Liver (tissue), 9 donors: Measurements from ENCODE around the gene SNX32. TPM values are rescaled to one million over a fixed set of nuclear protein-coding genes. Genes with fewer than 3 reads are reported as not detected.

ENCODE experiments used
- DNase-seq: peaks from one replicate; pipeline ENCODE4 v3.0.0-alpha.2; 2017; ENCODE audit warnings: low spot score
- H3K27ac ChIP-seq, 2 donors: one replicate each; pipeline ENCODE4 v1.7.0; 2013; ENCODE audit warnings: inconsistent platforms in 2 of 2, low read length in 2 of 2, control low read depth in 1 of 2, low read depth in 1 of 2, mild to moderate bottlenecking in 1 of 2
- H3K27me3 ChIP-seq, 4 donors: one replicate each; pipeline versions ENCODE4 v1.6.1 to v1.7.0; 2013; ENCODE audit warnings: low read length in 3 of 4, inconsistent platforms in 1 of 4, mild to moderate bottlenecking in 1 of 4, moderate library complexity in 1 of 4; ENCODE audit not compliant: control insufficient read depth in 4 of 4, insufficient read depth in 4 of 4
- H3K36me3 ChIP-seq, 4 donors: one replicate each; pipeline versions ENCODE4 v1.6.1 to v1.7.0; 2013; ENCODE audit warnings: low read length in 3 of 4, mild to moderate bottlenecking in 3 of 4, low read depth in 1 of 4, moderate library complexity in 1 of 4; ENCODE audit not compliant: control insufficient read depth in 4 of 4, insufficient read depth in 3 of 4
- H3K4me1 ChIP-seq, 4 donors: one replicate each; pipeline versions ENCODE4 v1.6.1 to v1.7.0; 2013; ENCODE audit warnings: low read length in 3 of 4, mild to moderate bottlenecking in 3 of 4, moderate library complexity in 1 of 4; ENCODE audit not compliant: control insufficient read depth in 4 of 4, insufficient read depth in 4 of 4
- H3K4me3 ChIP-seq, 3 donors: one replicate each; pipeline versions ENCODE4 v1.6.1 to v1.7.0; 2013; ENCODE audit warnings: low read length in 3 of 3, control low read depth in 1 of 3, low read depth in 1 of 3, mild to moderate bottlenecking in 1 of 3
- H3K9ac ChIP-seq, 2 donors: one replicate each; pipeline ENCODE4 v1.7.0; 2013; ENCODE audit warnings: low read length in 2 of 2, mild to moderate bottlenecking in 2 of 2, moderate library complexity in 2 of 2, control low read depth in 1 of 2, low read depth in 1 of 2
- H3K9me3 ChIP-seq, 4 donors: one replicate each; pipeline versions ENCODE4 v1.6.1 to v1.7.0; 2013; ENCODE audit warnings: low read length in 3 of 4; ENCODE audit not compliant: control insufficient read depth in 4 of 4
- ATF3 ChIP-seq: IDR thresholded peaks from 2 replicates; pipeline ENCODE4 v1.6.1; 2016; ENCODE audit warnings: antibody characterized with exemption
- EGR1 ChIP-seq, 2 donors: IDR thresholded peaks; 2 replicates each; pipeline ENCODE4 v1.6.1; 2016 to 2018; ENCODE audit warnings: antibody characterized with exemption in 2 of 2, low read depth in 2 of 2
- FOXA1 ChIP-seq: IDR thresholded peaks from 2 replicates; pipeline ENCODE4 v1.6.1; 2016; ENCODE audit warnings: antibody characterized with exemption
- FOXA2 ChIP-seq: IDR thresholded peaks from 2 replicates; pipeline ENCODE4 v1.6.1; 2016; ENCODE audit warnings: antibody characterized with exemption
- GABPA ChIP-seq, 2 donors: IDR thresholded peaks in 1 of 2; conservative IDR thresholded peaks in 1 of 2; 2 replicates each; pipeline ENCODE4 v1.6.1; 2016; ENCODE audit warnings: antibody characterized with exemption in 2 of 2, mild to moderate bottlenecking in 1 of 2, moderate library complexity in 1 of 2
- HNF4A ChIP-seq, 2 donors: conservative IDR thresholded peaks; 2 replicates each; pipeline ENCODE4 v1.6.1; 2016; ENCODE audit warnings: antibody characterized with exemption in 2 of 2, mild to moderate bottlenecking in 2 of 2
- JUND ChIP-seq, 2 donors: IDR thresholded peaks; 2 replicates each; pipeline ENCODE4 v1.6.1; 2016; ENCODE audit warnings: antibody characterized with exemption in 2 of 2
- NR2F2 ChIP-seq: IDR thresholded peaks from 2 replicates; pipeline ENCODE4 v1.6.1; 2016; ENCODE audit warnings: antibody characterized with exemption
- RAD21 ChIP-seq, 2 donors: IDR thresholded peaks; 2 replicates each; pipeline ENCODE4 v1.6.1; 2016; ENCODE audit warnings: antibody characterized with exemption in 2 of 2, mild to moderate bottlenecking in 2 of 2
- REST ChIP-seq: IDR thresholded peaks from 2 replicates; pipeline ENCODE4 v1.6.1; 2016; ENCODE audit warnings: antibody characterized with exemption, mild to moderate bottlenecking
- RXRA ChIP-seq, 2 donors: IDR thresholded peaks; 2 replicates each; pipeline ENCODE4 v1.6.1; 2017 to 2018; ENCODE audit warnings: antibody characterized with exemption in 2 of 2, mild to moderate bottlenecking in 1 of 2
- SP1 ChIP-seq: IDR thresholded peaks from 2 replicates; pipeline ENCODE4 v1.6.1; 2018; ENCODE audit warnings: antibody characterized with exemption, mild to moderate bottlenecking
- TAF1 ChIP-seq: conservative IDR thresholded peaks from 2 replicates; pipeline ENCODE4 v1.6.1; 2016; ENCODE audit warnings: antibody characterized with exemption, mild to moderate bottlenecking
- YY1 ChIP-seq: IDR thresholded peaks from 2 replicates; pipeline ENCODE4 v1.6.1; 2016; ENCODE audit warnings: antibody characterized with exemption, mild to moderate bottlenecking
- ZBTB33 ChIP-seq: IDR thresholded peaks from 2 replicates; pipeline ENCODE4 v1.6.1; 2016; ENCODE audit warnings: antibody characterized with exemption
- WGBS: extraction: QIAGEN DNeasy Blood & Tissue Kit; methylation state at CpG from one replicate; pipeline ENCODE4 v1.1.7; 2013; 5-methylcytosine and 5-hydroxymethylcytosine counted together
- polyA plus RNA-seq, 2 donors: library from polyadenylated mRNA; stranded (reverse) in 1 of 2; unstranded in 1 of 2; fragments of 200-250 nt in 1 of 2; fragments of >200 nt in 1 of 2; fragmentation: Nextera tagmentation in 1 of 2; extraction: Ambion mirVana in 1 of 2; gene quantifications; one replicate each; pipeline versions ENCODE4 v1.2.1 to v1.2.3, GENCODE V29; 2013 to 2015
- total RNA-seq, 2 donors: library from RNA; depleted of rRNA; stranded (reverse); fragments of >200 nt; gene quantifications; one replicate each; pipeline ENCODE4 v1.2.3, GENCODE V29; 2014
- TF ChIP-seq, protein P1 (sequence below): fragments of 150-350 bp; IDR thresholded peaks from 2 replicates; pipeline ENCODE4 v1.5.1; 2017; ENCODE audit warnings: improper control_type of control experiment, low read depth, low read length; ENCODE audit not compliant: missing input control
- donor health status: healthy.
- donor health status: healthy.
- donor health status: healthy.
- donor health status: healthy.
- donor health status: healthy.

The SNX32 gene
- total and polyA plus RNA-seq, 4 donors: under 0.01 to 0.38 (median 0.06) TPM

DNA sequence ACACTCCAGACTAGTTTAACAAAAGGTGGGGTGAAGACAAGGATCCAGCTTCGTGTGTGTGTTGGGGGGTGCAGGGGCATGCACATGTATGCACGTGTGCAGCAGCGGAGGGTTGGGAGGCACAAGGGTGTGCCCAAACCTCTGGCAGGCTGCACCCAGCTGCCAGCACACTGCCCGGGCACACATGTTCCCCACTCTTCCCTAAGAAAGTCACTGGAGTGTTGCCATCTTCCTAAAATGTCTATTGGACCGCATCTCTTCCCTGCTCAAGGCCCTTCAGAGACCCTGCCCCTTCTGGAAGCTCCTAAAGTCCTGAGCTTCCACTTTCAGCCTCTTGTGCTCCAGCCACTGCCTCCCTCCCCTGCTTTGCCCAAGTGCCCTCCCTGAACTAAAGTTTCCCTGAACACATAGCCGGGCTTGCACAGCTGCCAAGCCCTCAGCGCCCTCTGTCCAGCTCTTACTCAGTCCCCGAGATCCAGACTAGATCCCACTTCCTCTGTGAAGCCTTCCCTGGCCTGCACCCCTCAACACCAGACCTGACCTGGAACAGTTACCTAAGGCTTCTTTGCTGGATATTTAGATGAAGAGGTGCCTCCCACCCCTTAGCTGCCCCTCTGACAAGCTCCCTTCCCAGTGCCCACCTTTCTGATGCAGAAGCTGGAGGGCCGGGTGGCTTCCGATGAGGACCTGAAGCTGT, 18.2 kb downstream of the SNX32 start:
- Histone ChIP-seq H3K4me1 (peaks cover 2 to 19% (median 10%) of the 10 kb centered on the region in 4 donors), H3K27ac (no peak overlapping the region), H3K9ac (no peak overlapping the region), H3K36me3 (peaks cover 13 to 39% (median 20%) of the 10 kb centered on the region in 4 donors), H3K4me3 (no peak overlapping the region), H3K9me3 (peaks cover 0 to 7% (median 2%) of the 10 kb centered on the region in 4 donors), H3K27me3 (no peaks in the 10 kb centered on the region)
- DNase-seq: no peak
- 90% methylated on average over 10 of the region's 10 CpGs for WGBS
- TF ChIP-seq YY1 (no peak), JUND (IDR thresholded peaks at IDR 0.05) (no peak), GABPA (IDR thresholded peaks at IDR 0.05 in 1 of 2, conservative IDR thresholded peaks at IDR 0.05 in 1 of 2) (no peak), FOXA1 (no peak), ATF3 (no peak), TAF1 (no peak), REST (no peak), EGR1 (IDR thresholded peaks at IDR 0.05; ENCODE audit: low read depth in 2 of 2) (no peak), RXRA (IDR thresholded peaks at IDR 0.05) (no peak), ZBTB33 (no peak), FOXA2 (no peak), HNF4A (conservative IDR thresholded peaks at IDR 0.05) (no peak), RAD21 (IDR thresholded peaks at IDR 0.05) (no peak), SP1 (no peak), NR2F2 (no peak)
- TF ChIP-seq, protein P1, sequence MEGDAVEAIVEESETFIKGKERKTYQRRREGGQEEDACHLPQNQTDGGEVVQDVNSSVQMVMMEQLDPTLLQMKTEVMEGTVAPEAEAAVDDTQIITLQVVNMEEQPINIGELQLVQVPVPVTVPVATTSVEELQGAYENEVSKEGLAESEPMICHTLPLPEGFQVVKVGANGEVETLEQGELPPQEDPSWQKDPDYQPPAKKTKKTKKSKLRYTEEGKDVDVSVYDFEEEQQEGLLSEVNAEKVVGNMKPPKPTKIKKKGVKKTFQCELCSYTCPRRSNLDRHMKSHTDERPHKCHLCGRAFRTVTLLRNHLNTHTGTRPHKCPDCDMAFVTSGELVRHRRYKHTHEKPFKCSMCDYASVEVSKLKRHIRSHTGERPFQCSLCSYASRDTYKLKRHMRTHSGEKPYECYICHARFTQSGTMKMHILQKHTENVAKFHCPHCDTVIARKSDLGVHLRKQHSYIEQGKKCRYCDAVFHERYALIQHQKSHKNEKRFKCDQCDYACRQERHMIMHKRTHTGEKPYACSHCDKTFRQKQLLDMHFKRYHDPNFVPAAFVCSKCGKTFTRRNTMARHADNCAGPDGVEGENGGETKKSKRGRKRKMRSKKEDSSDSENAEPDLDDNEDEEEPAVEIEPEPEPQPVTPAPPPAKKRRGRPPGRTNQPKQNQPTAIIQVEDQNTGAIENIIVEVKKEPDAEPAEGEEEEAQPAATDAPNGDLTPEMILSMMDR: no peak
